Measurements from ENCODE around the gene SPDYE5.
"Not testable (repeated sequence)": the region's sequence is repeated elsewhere in the genome, so short reads cannot be mapped to it uniquely, and the experiment has no call there.

- TF ChIP-seq, protein P1, sequence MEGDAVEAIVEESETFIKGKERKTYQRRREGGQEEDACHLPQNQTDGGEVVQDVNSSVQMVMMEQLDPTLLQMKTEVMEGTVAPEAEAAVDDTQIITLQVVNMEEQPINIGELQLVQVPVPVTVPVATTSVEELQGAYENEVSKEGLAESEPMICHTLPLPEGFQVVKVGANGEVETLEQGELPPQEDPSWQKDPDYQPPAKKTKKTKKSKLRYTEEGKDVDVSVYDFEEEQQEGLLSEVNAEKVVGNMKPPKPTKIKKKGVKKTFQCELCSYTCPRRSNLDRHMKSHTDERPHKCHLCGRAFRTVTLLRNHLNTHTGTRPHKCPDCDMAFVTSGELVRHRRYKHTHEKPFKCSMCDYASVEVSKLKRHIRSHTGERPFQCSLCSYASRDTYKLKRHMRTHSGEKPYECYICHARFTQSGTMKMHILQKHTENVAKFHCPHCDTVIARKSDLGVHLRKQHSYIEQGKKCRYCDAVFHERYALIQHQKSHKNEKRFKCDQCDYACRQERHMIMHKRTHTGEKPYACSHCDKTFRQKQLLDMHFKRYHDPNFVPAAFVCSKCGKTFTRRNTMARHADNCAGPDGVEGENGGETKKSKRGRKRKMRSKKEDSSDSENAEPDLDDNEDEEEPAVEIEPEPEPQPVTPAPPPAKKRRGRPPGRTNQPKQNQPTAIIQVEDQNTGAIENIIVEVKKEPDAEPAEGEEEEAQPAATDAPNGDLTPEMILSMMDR (conservative IDR thresholded peaks at IDR 0.05 in 1 of 2, IDR thresholded peaks at IDR 0.05 in 1 of 2; ENCODE audit: extremely low read depth in 1 of 2, insufficient read depth in 1 of 2, low read depth in 1 of 2, low read length in 2 of 2): not testable (repeated sequence)
- TF ChIP-seq EZH2 (IDR thresholded peaks at IDR 0.05; ENCODE audit: borderline replicate concordance, low read length): not testable (repeated sequence)
Observed at GRCh38 chr7:75442465-75443111, 49.5 kb upstream of the SPDYE5 start.

All from mammary epithelial cell (primary cell).